HepG2 (cell line): ENCODE measurements around the gene AGPAT2. TPM values are rescaled to one million over a fixed set of nuclear protein-coding genes. Genes with fewer than 3 reads are reported as not detected.
A peak's percentile ranks its signal among the peaks of the same experiment; 100 is the strongest.

Experiments
- ARID2 ChIP-seq: sonication (generic); formaldehyde crosslinking; IDR thresholded peaks from 2 replicates; pipeline ENCODE4 v1.8.1; 2022; ENCODE audit warnings: mild to moderate bottlenecking, missing genetic modification reagents, borderline replicate concordance
- CENPT ChIP-seq: sonication (generic); formaldehyde crosslinking; IDR thresholded peaks from 2 replicates; pipeline ENCODE4 v1.8.0; 2022; ENCODE audit warnings: low read depth, mild to moderate bottlenecking, moderate library complexity, missing genetic modification reagents
- GABPB1 ChIP-seq: IDR thresholded peaks from 2 replicates; pipeline ENCODE4 v1.6.1; 2016; ENCODE audit warnings: mild to moderate bottlenecking, missing genetic modification reagents, moderate library complexity, missing compliant biosample characterization
- GPN1 ChIP-seq: sonication (generic); formaldehyde crosslinking; IDR thresholded peaks from 2 replicates; pipeline ENCODE4 v1.5.1; 2020; ENCODE audit warnings: missing genetic modification reagents, borderline replicate concordance
- HMG20B ChIP-seq: conservative IDR thresholded peaks from 2 replicates; pipeline ENCODE4 v1.6.1; 2016; ENCODE audit warnings: missing genetic modification reagents, missing compliant biosample characterization
- KDM6A ChIP-seq: IDR thresholded peaks from 2 replicates; pipeline ENCODE4 v1.6.1; 2016; ENCODE audit warnings: low read depth
- KMT2A ChIP-seq: sonication (generic); formaldehyde crosslinking; IDR thresholded peaks from 2 replicates; pipeline ENCODE4 v1.4.0; 2020; ENCODE audit warnings: missing genetic modification reagents
- MTF2 ChIP-seq: sonication (generic); formaldehyde crosslinking; IDR thresholded peaks from 2 replicates; pipeline ENCODE4 v1.5.0; 2020; ENCODE audit warnings: missing genetic modification reagents, borderline replicate concordance
- NFYB ChIP-seq: sonication (generic); formaldehyde crosslinking; IDR thresholded peaks from 2 replicates; pipeline ENCODE4 v1.4.0; 2020; ENCODE audit warnings: missing genetic modification reagents
- PREB ChIP-seq: sonication (generic); formaldehyde crosslinking; IDR thresholded peaks from 2 replicates; pipeline ENCODE4 v1.4.0; 2020; ENCODE audit warnings: missing genetic modification reagents
- PTBP1 ChIP-seq: fragments of 200-400 bp; formaldehyde crosslinking; IDR thresholded peaks from 2 replicates; pipeline ENCODE4 v1.6.1; 2018; ENCODE audit warnings: low read length, low read depth; ENCODE audit not compliant: poor library complexity, severe bottlenecking
- SATB2 ChIP-seq: sonication (generic); formaldehyde crosslinking; IDR thresholded peaks from 2 replicates; pipeline ENCODE4 v1.5.0; 2020; ENCODE audit warnings: missing genetic modification reagents
- SOX6 ChIP-seq, 2 experiments: fragments of 450-650 bp in 1 of 2; sonication (generic) in 1 of 2; formaldehyde crosslinking in 1 of 2; IDR thresholded peaks; 2 replicates each; pipeline versions ENCODE4 v1.4.0 to v1.6.1; 2017 to 2020; ENCODE audit warnings: antibody characterized with exemption in 1 of 2, mild to moderate bottlenecking in 1 of 2, missing genetic modification reagents in 1 of 2
- SYNCRIP ChIP-seq: fragments of 200-400 bp; formaldehyde crosslinking; IDR thresholded peaks from 2 replicates; pipeline ENCODE4 v1.6.1; 2018; ENCODE audit warnings: mild to moderate bottlenecking, low read depth, low read length; ENCODE audit not compliant: insufficient read depth
- ZNF263 ChIP-seq: sonication (generic); formaldehyde crosslinking; IDR thresholded peaks from 2 replicates; pipeline ENCODE4 v1.4.0; 2020; ENCODE audit warnings: missing genetic modification reagents
- ZNF577 ChIP-seq: sonication (generic); formaldehyde crosslinking; IDR thresholded peaks from 2 replicates; pipeline ENCODE4 v1.4.0; 2020; ENCODE audit warnings: mild to moderate bottlenecking, low read depth, missing genetic modification reagents, borderline replicate concordance
- ZNF629 ChIP-seq: sonication (generic); formaldehyde crosslinking; conservative IDR thresholded peaks from 2 replicates; pipeline ENCODE4 v1.5.0; 2020; ENCODE audit warnings: missing genetic modification reagents
- ZNF891 ChIP-seq: sonication (generic); formaldehyde crosslinking; IDR thresholded peaks from 2 replicates; pipeline ENCODE4 v1.5.0; 2020; ENCODE audit warnings: mild to moderate bottlenecking, missing genetic modification reagents
- polyA plus RNA-seq, 8 experiments: library from polyadenylated mRNA; depleted of rRNA in 3 of 8; stranded (reverse) in 7 of 8; unstranded in 1 of 8; fragments of >200 nt; fragmentation: Illumina TruSeq in 4 of 8; extraction: Trizol in 4 of 8; gene quantifications; 2 replicates each; pipeline versions ENCODE4 v1.2.1 to v1.2.3, GENCODE V29; 2011 to 2016; ENCODE audit warnings: low read depth in 4 of 8, missing spikeins in 1 of 8, mixed read lengths in 1 of 8; ENCODE audit not compliant: insufficient read depth in 1 of 8
- total RNA-seq, 5 experiments: library from RNA; depleted of rRNA; stranded (reverse); fragments of >200 nt; fragmentation: Illumina TruSeq; extraction: Trizol; gene quantifications; 2 replicates each; pipeline ENCODE4 v1.2.3, GENCODE V29; 2016; ENCODE audit warnings: low read depth in 1 of 5
- TF ChIP-seq, protein P1 (sequence below): IDR thresholded peaks from 2 replicates; pipeline ENCODE4 v1.6.1; 2018; ENCODE audit warnings: missing genetic modification reagents
- TF ChIP-seq, protein P2 (sequence below): sonication (generic); IDR thresholded peaks from 2 replicates; pipeline ENCODE4 v1.6.1; 2016; ENCODE audit warnings: low read depth, borderline replicate concordance
- TF ChIP-seq, protein P3 (sequence below): sonication (generic); formaldehyde crosslinking; IDR thresholded peaks from 2 replicates; pipeline ENCODE4 v1.5.0; 2020; ENCODE audit warnings: missing genetic modification reagents
- TF ChIP-seq, protein P4 (sequence below): sonication (generic); formaldehyde crosslinking; IDR thresholded peaks from 2 replicates; pipeline ENCODE4 v1.4.0; 2020; ENCODE audit warnings: missing genetic modification reagents, mild to moderate bottlenecking, borderline replicate concordance

The AGPAT2 gene
- total and polyA plus RNA-seq, 2 of the 13 experiments (the other 11 are each of a cell fraction or from before 2014, with no cell fraction given) = 3.9 to 25.8 TPM

DNA sequence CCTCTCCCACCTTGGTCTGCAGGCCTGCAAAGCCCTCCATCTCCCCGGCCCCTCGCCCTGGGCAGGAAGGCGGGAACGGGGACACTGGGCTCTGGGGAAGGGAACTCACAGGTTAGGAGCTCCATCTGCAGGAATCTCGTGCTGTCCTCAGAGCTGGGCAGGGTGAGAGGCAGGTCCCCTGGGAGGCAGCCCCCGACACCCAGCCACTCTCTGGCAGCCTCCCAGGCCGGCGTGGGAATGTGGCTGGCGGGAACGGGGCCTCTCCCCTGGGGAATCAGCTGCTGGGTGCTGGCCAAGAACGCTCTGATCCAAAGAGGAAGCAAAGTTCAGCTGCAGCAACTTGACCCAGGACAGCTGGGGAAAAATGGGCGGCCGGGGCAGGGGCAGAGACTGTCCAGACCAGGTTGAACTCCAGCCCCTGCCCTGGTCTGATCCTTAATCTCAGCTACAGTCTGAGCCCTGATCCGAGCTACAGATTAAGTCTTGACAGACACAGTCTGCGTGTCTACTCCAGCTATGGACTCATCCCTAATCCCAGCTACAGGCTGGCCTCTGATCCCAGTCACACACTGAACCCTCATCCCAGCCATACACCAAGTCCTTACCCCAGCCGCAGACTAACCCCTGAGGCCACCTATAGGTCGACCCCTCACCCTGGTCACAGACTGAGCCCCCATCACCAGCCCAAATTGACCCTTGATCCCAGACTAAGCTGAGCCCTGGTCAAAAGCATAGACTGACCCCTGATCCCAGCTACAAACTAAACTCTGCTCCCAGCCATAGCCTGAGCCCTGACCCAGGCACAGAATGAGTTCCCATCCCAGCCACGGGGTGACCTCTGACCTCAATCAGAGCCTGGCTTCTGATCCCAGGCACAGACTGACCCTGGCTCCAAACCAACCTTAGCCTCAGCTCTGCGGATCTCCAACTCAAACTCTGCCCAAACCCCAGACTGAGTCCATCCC lies 61.9 kb downstream of the AGPAT2 start (continued):
- TF ChIP-seq SYNCRIP (no peak), KDM6A (CRISPR knock-in tag) (peak; percentile 44; the same call in 1 of the 2 replicates), SOX6 (IDR thresholded peaks at IDR 0.05) (no peak), SOX6 (CRISPR knock-in tag; IDR thresholded peaks at IDR 0.05) (peak; percentile 70; the same call in 1 of the 2 replicates), ZNF629 (CRISPR knock-in tag) (peak; percentile 68), CENPT (CRISPR knock-in tag) (no peak), MTF2 (CRISPR knock-in tag) (0 out of 2 replicates have a peak, but pooled peaks have one; percentile 44), GPN1 (CRISPR knock-in tag) (no peak), SATB2 (no peak), PREB (CRISPR knock-in tag) (no peak), ZNF577 (no peak), GABPB1 (CRISPR knock-in tag) (peak; percentile 43; the same call in 1 of the 2 replicates), ZNF263 (CRISPR knock-in tag) (peak; percentile 68), KMT2A (CRISPR knock-in tag) (no peak), ZNF891 (0 out of 2 replicates have a peak, but pooled peaks have one; percentile 3), PTBP1 (no peak), NFYB (no peak), ARID2 (CRISPR knock-in tag) (no peak), HMG20B (CRISPR knock-in tag) (peak; percentile 62; the same call in 1 of the 2 replicates)
- TF ChIP-seq, protein P1, sequence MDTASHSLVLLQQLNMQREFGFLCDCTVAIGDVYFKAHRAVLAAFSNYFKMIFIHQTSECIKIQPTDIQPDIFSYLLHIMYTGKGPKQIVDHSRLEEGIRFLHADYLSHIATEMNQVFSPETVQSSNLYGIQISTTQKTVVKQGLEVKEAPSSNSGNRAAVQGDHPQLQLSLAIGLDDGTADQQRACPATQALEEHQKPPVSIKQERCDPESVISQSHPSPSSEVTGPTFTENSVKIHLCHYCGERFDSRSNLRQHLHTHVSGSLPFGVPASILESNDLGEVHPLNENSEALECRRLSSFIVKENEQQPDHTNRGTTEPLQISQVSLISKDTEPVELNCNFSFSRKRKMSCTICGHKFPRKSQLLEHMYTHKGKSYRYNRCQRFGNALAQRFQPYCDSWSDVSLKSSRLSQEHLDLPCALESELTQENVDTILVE (CRISPR knock-in tag) = no peak
- TF ChIP-seq, protein P2, sequence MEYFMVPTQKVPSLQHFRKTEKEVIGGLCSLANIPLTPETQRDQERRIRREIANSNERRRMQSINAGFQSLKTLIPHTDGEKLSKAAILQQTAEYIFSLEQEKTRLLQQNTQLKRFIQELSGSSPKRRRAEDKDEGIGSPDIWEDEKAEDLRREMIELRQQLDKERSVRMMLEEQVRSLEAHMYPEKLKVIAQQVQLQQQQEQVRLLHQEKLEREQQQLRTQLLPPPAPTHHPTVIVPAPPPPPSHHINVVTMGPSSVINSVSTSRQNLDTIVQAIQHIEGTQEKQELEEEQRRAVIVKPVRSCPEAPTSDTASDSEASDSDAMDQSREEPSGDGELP = peak; percentile 95
- TF ChIP-seq, protein P3, sequence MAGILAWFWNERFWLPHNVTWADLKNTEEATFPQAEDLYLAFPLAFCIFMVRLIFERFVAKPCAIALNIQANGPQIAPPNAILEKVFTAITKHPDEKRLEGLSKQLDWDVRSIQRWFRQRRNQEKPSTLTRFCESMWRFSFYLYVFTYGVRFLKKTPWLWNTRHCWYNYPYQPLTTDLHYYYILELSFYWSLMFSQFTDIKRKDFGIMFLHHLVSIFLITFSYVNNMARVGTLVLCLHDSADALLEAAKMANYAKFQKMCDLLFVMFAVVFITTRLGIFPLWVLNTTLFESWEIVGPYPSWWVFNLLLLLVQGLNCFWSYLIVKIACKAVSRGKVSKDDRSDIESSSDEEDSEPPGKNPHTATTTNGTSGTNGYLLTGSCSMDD = no peak
- TF ChIP-seq, protein P4, sequence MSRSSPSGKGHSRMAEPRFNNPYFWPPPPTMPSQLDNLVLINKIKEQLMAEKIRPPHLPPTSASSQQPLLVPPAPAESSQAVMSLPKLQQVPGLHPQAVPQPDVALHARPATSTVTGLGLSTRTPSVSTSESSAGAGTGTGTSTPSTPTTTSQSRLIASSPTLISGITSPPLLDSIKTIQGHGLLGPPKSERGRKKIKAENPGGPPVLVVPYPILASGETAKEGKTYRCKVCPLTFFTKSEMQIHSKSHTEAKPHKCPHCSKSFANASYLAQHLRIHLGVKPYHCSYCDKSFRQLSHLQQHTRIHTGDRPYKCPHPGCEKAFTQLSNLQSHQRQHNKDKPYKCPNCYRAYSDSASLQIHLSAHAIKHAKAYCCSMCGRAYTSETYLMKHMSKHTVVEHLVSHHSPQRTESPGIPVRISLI = no peak; the same call in 1 of the 2 replicates
